Stimulated activated CD8-positive, alpha-beta memory T cell treated with anti-CD3 and anti-CD28 coated beads, Interleukin-4, amount 100 ng/mL, for 1 hour (primary cell): Measurements from ENCODE around the gene RGMA.
"Not testable (repeated sequence)": the region's sequence is repeated elsewhere in the genome, so short reads cannot be mapped to it uniquely, and the experiment has no call there.

Experiments
- DNase-seq, 2 donors: peaks; one replicate each; pipeline ENCODE4 v3.0.0-alpha.2; 2020; ENCODE audit warnings: low read depth in 2 of 2, low spot score in 1 of 2

Gene RGMA

DNA sequence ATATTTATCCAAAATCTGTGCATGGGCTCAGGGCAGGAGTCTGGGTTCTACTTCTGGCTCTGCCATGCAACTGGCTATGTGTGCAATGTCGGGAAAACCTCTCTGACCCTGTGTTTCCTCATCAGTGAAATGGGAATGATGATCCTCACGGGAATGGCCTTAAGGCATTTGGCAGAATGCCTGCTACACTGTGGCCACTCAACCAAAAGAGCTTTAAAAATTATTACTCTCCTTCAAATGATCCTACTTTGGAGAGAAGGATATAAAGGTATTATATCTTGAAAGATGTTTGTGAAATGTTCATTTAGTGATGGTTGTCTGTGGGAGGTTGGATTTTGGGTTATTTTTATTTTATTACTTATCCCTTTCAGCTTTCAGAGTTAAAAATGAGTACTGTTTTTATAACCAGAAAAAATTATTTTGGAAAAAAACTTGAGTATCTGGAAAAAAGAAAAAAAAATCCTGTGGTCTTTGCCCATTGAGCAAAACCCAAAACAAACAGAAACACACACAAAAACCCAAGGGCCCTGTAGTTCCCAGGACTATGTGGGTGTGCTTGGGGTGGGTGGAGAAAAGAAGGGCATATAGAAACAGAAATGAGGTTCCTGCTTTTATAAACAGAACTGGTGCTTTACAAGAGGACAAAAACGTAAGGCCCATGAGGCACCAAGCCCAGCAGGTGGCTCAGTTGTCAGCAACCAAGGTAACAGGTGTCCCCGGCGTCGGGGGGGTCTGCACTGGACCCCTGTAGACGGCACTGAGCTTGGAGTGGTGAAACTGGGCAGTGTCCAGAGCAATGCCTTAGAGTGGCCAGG lies 22.0 kb downstream of the RGMA start:
- DNase-seq: no peak

GRCh38 chr15:93066224-93066681 lies 22.8 kb downstream of the RGMA start:
- DNase-seq: no peak

DNA sequence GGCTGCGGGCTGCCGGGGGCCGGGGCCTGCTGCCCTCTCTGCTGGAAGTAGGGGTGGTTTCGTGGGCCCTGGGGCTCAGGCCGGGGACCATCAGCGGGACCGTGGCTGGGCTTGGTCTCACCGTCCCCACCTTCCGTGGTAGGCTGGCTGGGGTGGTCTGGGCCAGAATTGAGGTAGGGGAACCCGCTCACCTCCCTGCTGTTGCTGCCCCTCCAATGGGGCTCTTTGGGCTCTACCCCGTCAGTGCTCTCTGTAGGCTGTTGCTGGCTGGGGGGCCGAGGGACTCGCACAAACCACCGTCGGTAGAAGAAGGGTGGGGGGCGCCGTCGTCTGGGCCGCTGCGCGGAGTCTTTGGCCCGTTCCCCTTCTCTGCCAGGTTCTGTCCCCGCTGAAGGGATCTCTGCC lies 23.4 kb downstream of the RGMA start:
- no peak for DNase-seq

DNA sequence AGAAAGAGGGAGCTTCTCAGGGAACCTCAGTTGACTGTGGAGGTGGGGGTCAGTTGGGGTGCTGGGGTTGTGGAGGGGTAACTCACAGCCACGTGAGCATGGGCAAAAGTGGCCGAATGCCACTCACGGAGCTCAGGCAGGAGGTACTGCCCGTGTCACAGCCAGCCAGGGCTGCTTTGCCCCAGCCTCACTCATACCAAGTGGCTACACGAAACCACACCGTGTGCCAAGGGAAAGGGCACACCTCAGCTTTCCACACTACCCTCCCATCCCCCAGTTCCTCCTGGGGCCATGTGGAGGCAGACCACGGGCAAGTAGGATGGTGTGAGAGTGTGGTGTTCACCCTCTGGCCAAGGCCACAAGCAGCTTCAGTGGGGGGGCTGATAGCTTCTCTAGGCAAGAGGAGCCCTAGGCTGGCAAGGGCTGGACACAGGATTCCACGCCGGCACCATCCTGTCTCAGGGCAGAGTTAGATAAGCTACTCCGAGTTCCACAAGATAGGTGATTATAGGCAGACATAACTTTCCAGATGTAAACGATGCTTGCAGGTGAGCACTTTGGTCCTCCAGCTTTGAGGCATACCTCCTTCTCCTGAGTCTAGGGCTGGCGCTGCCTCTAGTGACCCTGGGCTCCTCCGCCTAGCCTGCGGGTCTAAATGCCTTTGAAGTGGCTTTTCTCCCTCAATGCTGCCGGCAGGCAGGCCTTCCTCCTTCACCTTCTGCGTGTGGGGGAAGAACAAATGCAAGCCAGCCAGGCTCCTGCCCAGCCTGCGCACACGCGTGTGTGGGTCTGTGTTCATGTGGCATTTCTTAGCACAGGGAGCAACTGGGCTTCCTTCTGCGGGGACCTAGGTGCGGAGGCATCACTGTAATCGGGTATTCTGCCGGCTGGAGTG lies 25.0 kb downstream of the RGMA start:
- no peak for DNase-seq

- no peak for DNase-seq
Observed at GRCh38 chr15:93063262-93063671, 25.7 kb downstream of the RGMA start.

- DNase-seq: not testable (repeated sequence)
Observed at GRCh38 chr15:93062628-93063261, 26.3 kb downstream of the RGMA start.

DNA sequence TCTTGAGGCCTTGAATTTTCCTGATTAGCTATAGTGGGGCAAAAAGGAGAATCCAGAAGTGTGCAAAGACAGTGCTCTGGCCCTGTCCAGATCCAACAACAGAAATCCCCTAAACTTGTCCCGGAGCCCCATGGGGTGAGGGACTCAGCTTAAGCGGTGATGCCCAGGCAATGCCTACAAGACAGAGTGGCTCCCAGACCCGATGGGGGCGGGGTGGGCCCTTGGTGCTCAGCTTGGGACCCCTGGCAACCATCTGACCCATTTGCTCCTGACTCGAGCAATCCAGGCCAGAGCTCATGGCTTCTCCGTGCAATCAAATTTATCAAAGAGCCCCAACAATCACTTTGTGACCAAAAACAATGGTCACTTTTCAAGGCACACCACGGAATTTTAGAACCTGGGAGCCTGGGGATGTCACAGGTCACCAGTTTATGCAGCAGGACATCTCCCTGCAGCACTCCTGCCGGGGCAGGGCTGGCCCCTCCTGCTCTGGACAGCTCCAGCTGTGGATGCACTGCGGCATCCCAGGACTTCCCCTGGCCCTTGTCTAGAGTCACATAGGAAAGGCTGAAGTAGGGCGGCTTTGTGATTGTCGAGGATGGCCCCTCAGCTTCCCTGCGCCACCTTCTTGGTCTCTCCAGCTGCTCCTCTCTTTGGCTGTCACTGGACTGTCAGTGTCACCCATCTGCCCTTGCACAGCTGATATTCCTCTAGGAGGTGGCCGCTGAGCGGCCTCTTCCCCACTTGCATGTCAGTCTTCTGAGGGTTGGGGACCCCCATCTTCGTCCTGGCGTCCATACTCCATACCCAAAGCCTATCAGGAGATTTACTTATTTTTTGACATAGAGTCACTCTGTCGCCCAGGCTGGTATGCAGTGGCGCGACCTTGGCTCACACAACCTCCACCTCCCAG lies 28.4 kb downstream of the RGMA start:
- no peak for DNase-seq

DNA sequence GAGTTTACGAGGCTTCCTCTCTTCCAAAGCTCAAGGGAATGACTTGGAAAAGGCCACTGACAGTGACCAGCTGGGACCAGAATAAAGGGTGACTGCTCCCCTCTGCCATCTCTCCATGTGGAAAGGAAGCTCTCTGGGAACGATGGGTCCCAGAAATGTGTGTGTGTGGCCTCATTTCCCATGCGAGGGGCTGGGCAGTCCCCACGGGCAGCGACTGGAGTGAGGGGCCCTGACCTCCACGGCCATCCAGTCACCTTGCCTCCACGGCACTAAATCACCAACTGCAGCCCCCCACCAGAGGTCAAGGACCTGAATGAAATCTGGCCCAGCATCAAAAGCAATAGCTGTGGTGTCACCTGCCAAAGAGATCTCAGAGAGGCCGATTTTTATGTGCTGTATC lies 29.6 kb downstream of the RGMA start:
- DNase-seq: no peak

DNA sequence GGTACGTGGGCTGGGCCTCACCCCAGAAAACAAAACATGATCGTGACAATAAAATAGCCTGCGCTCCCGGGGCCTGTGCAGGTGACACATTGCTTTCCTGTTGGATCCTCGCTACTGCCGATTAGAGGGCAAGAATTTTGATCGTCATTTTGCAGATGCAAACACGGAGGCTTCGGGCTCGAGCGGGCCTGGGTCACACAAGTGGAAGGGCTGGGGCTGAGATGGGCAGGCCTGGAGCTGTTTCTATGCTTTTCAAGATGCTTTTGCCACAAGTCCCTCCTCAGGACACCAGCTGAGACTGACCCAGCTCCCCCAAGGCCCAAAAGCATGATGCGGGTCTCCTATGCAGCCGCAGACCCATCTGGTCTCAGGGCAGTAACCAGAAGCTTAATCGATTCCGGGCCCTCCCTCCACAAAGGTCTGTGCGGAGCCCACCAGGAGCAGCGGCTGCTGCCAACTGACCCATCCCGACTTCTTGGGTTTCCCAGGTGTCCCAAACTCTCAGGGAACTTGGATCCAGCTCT lies 30.0 kb downstream of the RGMA start:
- no peak for DNase-seq

- no peak for DNase-seq
Observed at GRCh38 chr15:93058128-93058527, 30.9 kb downstream of the RGMA start.

DNA sequence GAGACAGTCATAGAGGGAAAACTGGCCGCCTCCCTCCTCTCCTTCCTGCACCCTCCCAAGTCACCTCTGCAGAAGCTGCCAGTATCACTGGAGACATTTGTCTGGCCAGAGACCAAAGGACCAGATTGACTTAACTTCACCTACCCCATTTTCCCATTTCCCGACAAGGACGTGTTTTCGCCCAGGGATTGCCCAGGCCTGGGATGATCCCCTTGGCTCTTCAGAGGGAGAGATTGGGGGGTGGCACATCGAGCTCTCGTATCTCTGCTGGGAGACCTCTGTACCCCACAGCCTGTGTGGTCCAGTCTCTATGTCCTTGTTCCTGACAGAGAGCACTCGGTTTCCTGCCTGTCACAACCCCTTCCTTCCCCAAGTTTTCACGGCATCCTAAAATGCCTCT lies 31.4 kb downstream of the RGMA start:
- no peak for DNase-seq

DNA sequence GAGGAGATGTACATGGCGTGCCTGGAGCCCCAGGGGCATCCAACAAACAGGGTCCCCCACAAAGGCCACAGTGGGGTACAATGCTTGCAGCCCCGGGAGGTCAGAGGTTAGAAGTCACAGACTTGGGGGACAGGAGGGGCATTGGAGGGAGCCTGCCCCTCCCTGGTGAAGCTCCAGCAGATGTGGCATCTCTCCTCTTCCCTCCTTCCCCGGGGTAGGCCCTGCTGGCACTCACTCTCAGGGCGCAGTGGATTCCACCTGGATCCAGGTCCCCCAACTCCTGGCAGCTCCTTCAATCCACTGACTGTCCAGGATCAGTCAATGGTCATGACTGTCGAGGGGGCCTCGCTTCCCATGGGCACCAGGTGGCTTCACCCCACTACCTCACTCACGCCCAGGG lies 32.2 kb downstream of the RGMA start:
- DNase-seq: no peak

DNA sequence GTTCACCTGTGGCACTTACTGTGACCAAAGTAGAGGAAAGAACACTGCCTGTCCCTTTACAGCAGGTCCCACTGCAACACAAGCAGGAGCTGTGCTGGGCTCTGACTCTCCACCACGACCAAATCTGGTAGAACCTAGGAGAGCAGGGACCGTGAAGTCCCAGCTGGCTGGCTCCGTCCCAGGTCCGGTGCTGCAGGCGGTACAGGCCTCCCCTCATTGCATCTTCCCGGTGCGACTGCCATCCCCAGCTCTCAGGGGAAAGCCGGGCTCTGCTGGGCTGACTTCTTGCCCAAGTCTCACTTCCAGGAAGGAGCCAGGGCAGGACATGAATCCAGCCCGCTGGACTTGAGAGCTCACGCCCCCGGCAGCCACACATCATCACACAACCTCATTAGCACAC lies 33.8 kb downstream of the RGMA start:
- DNase-seq: no peak

- DNase-seq: no peak
Observed at GRCh38 chr15:93052090-93052879, 36.7 kb downstream of the RGMA start.

DNA sequence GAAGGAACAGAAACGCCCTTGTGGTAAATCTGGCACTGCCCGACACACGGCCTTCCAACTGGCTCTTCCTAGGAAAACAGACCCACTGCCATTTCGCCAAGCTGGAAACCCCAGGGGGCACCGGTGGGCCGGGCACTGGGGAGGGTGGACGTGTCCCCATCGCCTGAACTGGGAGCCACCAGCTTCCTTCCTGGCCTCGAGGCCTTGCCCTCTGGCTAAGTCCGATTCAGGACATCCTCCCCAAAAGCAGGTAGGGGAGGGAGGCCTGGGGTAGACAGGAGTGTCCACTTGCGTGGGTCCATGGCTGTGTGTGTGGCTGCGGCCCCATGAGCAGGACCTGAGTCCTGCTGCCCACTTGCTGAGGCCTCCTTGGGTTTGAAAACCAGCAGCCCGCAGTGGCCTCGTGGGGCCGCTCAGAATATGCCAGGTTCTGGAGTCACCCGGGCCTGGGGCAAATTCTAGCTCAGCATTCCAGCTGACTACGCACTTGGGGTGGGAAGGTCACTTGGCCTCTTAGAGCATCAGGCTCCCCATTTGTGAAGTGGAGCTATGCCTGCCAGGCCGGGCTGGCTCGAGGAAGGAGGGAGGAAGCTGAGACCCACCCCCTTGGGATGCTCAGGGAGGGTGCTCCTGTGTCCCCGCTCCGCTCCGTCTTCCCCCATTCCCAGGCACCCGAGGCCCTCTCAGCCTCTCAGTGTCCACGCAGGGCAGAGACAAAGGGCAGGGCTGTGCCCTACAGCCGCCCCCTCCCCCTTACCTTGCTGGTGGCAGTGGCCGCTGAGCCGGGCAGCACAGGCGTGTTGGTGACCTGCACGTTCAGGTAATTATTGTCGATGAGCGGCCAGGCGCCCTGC lies 37.5 kb downstream of the RGMA start:
- DNase-seq: no peak

- DNase-seq: no peak
Observed at GRCh38 chr15:93050648-93051047, 38.4 kb downstream of the RGMA start.

- no peak for DNase-seq
Observed at GRCh38 chr15:93049914-93050578, 39.0 kb downstream of the RGMA start.

DNA sequence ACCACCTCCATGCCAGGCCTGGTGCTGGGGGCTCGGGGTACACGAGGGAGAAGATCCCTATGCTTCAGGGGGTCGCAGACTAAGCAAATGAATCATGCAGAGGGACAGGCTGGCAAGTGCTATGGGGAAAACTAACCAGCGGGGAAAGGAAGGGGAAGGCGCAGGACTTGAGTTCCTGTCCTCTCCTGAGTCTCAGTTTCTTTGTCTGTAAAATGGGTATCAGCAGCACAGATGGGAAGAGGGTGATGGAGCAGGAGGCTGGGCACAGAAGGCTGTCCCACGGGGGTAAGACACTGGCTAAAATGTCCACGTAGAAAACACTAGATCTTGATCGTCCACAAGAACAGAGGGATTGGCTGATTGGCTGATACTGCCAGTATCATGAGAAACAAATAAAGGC lies 39.8 kb downstream of the RGMA start:
- no peak for DNase-seq
